Measurements from ENCODE around the gene KLF9.
A peak's percentile ranks its signal among the peaks of the same experiment; 100 is the strongest.

Gene KLF9

DNA sequence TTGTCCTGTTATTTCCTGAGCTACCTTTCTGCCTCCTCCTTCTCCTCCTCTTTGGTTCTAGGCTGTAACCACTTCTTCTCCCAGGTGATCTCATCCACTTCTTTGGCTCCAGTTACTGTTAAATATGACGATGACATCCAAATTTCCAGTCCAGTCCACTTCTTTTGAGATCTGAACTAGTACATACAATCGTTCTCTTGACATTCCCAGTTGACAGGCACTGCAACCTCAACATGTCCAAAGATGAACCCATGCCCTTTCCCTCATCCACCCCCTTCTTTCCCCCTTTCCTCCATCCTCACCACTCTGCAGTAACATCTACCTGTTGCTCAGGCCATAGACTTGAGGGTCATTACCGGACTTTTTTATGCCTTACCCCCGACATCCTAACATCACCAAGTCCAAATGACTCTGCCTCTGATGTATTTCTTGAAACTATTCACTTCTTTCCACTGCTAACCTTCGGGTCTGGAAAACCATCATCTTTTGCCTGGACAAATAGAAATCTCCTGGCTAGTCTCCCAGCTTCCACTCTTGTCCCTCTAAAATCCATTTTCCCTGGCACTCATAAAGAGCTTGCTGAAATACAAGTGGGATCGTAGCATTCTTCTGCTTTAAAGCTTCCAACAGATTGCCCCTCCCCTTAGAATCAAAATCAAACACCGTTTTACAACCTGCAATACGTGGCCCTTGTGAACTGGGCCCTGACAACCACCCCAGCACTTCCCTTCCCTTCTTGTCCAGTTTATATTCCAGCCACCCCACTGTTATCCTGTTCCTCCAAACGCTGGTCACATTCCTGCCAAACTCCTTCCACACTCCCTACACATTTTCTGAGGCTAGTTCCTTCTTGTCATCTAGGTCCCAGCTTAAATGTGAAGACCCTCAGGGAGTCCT, 31.5 kb downstream of the KLF9 start:
- no peak overlapping the region for H3K4me2 ChIP-seq (ENCODE audit: low read length, poor library complexity, severe bottlenecking)
- no peak overlapping the region for H3K4me3 ChIP-seq (ENCODE audit: insufficient read depth in 1 of 2, low read depth in 1 of 2, low read length in 2 of 2)
- H3K27ac ChIP-seq (ENCODE audit: low read length, poor library complexity, severe bottlenecking), result no peak overlapping the region
- H3K79me1 ChIP-seq (replicated peaks; ENCODE audit: low read length, poor library complexity, severe bottlenecking), result peaks cover 4% of the 10 kb centered on the region
- 93% methylated on average over 9 of the region's 9 CpGs for WGBS
- H3K9ac ChIP-seq (ENCODE audit: low read length), result no peak overlapping the region
- no peak overlapping the region for H4K91ac ChIP-seq (ENCODE audit: low read length)
- no peak overlapping the region for H2AFZ ChIP-seq (ENCODE audit: low read depth, low read length)
- H2BK15ac ChIP-seq (ENCODE audit: low read depth, poor library complexity, severe bottlenecking), result no peak overlapping the region
- no peaks in the 10 kb centered on the region for H3K4me1 ChIP-seq (ENCODE audit: control insufficient read depth, insufficient read depth, low read depth, low read length)
- no peak overlapping the region for H3K18ac ChIP-seq (ENCODE audit: low read depth in 1 of 2, low read length in 2 of 2)
- H4K8ac ChIP-seq (ENCODE audit: low read length), result no peak overlapping the region
- H3K4ac ChIP-seq (ENCODE audit: low read depth in 1 of 2, low read length in 2 of 2), result no peak overlapping the region
- DNase-seq, result peak; percentile 23
- H3K27me3 ChIP-seq (ENCODE audit: control insufficient read depth in 1 of 2, insufficient read depth in 1 of 2, low read length in 2 of 2), result no peaks in the 10 kb centered on the region
- H3K9me3 ChIP-seq (ENCODE audit: control insufficient read depth, low read length), result no peaks in the 10 kb centered on the region
- no peak overlapping the region for H2AK5ac ChIP-seq (ENCODE audit: low read length, severe bottlenecking)
- H2BK5ac ChIP-seq (ENCODE audit: low read depth, low read length, poor library complexity, severe bottlenecking), result no peak overlapping the region
- H3K14ac ChIP-seq (ENCODE audit: low read length in 2 of 2), result no peak overlapping the region
- H2BK120ac ChIP-seq (ENCODE audit: low read depth, low read length), result no peak overlapping the region
- no peak overlapping the region for H3K23ac ChIP-seq (ENCODE audit: low read length in 2 of 2)
- H3K36me3 ChIP-seq (ENCODE audit: control insufficient read depth in 1 of 2, insufficient read depth in 2 of 2, low read depth in 1 of 2, low read length in 2 of 2), result peaks cover 3 to 54% of the 10 kb centered on the region in 2 experiments
- no peak overlapping the region for H2BK12ac ChIP-seq (ENCODE audit: low read length in 2 of 2)

GRCh38 chr9:70382046-70382708, 32.3 kb downstream of the KLF9 start:
- H2AFZ ChIP-seq (ENCODE audit: low read depth, low read length), result no peak overlapping the region
- H2AK5ac ChIP-seq (ENCODE audit: low read length, severe bottlenecking), result no peak overlapping the region
- H3K9me3 ChIP-seq (ENCODE audit: control insufficient read depth, low read length), result no peaks in the 10 kb centered on the region
- peaks cover 0 to 49% of the 10 kb centered on the region in 2 experiments for H3K36me3 ChIP-seq (ENCODE audit: control insufficient read depth in 1 of 2, insufficient read depth in 2 of 2, low read depth in 1 of 2, low read length in 2 of 2)
- H3K27me3 ChIP-seq (ENCODE audit: control insufficient read depth in 1 of 2, insufficient read depth in 1 of 2, low read length in 2 of 2), result no peaks in the 10 kb centered on the region
- 95% methylated on average over 5 of the region's 6 CpGs for WGBS
- no peak overlapping the region for H2BK15ac ChIP-seq (ENCODE audit: low read depth, poor library complexity, severe bottlenecking)
- no peaks in the 10 kb centered on the region for H3K79me1 ChIP-seq (replicated peaks; ENCODE audit: low read length, poor library complexity, severe bottlenecking)
- no peak overlapping the region for H3K4me3 ChIP-seq (ENCODE audit: insufficient read depth in 1 of 2, low read depth in 1 of 2, low read length in 2 of 2)
- no peak overlapping the region for H4K8ac ChIP-seq (ENCODE audit: low read length)
- no peaks in the 10 kb centered on the region for H3K4me1 ChIP-seq (ENCODE audit: control insufficient read depth, insufficient read depth, low read depth, low read length)
- no peak overlapping the region for H4K91ac ChIP-seq (ENCODE audit: low read length)
- H3K4ac ChIP-seq (ENCODE audit: low read depth in 1 of 2, low read length in 2 of 2), result no peak overlapping the region
- no peak overlapping the region for H2BK5ac ChIP-seq (ENCODE audit: low read depth, low read length, poor library complexity, severe bottlenecking)
- H3K27ac ChIP-seq (ENCODE audit: low read length, poor library complexity, severe bottlenecking), result no peak overlapping the region
- peak; percentile 16 for DNase-seq
- no peak overlapping the region for H3K18ac ChIP-seq (ENCODE audit: low read depth in 1 of 2, low read length in 2 of 2)
- H2BK120ac ChIP-seq (ENCODE audit: low read depth, low read length), result no peak overlapping the region
- no peak overlapping the region for H3K14ac ChIP-seq (ENCODE audit: low read length in 2 of 2)
- no peak overlapping the region for H3K23ac ChIP-seq (ENCODE audit: low read length in 2 of 2)
- H3K4me2 ChIP-seq (ENCODE audit: low read length, poor library complexity, severe bottlenecking), result no peak overlapping the region
- no peak overlapping the region for H3K9ac ChIP-seq (ENCODE audit: low read length)
- no peak overlapping the region for H2BK12ac ChIP-seq (ENCODE audit: low read length in 2 of 2)

- H3K4ac ChIP-seq (ENCODE audit: low read depth in 1 of 2, low read length in 2 of 2), result no peak overlapping the region
- no peak overlapping the region for H2BK5ac ChIP-seq (ENCODE audit: low read depth, low read length, poor library complexity, severe bottlenecking)
- no peak overlapping the region for H3K27ac ChIP-seq (ENCODE audit: low read length, poor library complexity, severe bottlenecking)
- H3K14ac ChIP-seq (ENCODE audit: low read length in 2 of 2), result no peak overlapping the region
- H2BK120ac ChIP-seq (ENCODE audit: low read depth, low read length), result no peak overlapping the region
- no peaks in the 10 kb centered on the region for H3K9me3 ChIP-seq (ENCODE audit: control insufficient read depth, low read length)
- H3K4me1 ChIP-seq (ENCODE audit: control insufficient read depth, insufficient read depth, low read depth, low read length), result no peaks in the 10 kb centered on the region
- H4K91ac ChIP-seq (ENCODE audit: low read length), result no peak overlapping the region
- peak overlapping the region in 1 of 2 experiments; percentile 3 for H3K4me3 ChIP-seq (ENCODE audit: insufficient read depth in 1 of 2, low read depth in 1 of 2, low read length in 2 of 2)
- 88% methylated on average over 17 of the region's 17 CpGs for WGBS
- no peak overlapping the region for H2BK15ac ChIP-seq (ENCODE audit: low read depth, poor library complexity, severe bottlenecking)
- no peaks in the 10 kb centered on the region for H3K79me1 ChIP-seq (replicated peaks; ENCODE audit: low read length, poor library complexity, severe bottlenecking)
- H3K27me3 ChIP-seq (ENCODE audit: control insufficient read depth in 1 of 2, insufficient read depth in 1 of 2, low read length in 2 of 2), result no peaks in the 10 kb centered on the region
- no peak overlapping the region for H3K23ac ChIP-seq (ENCODE audit: low read length in 2 of 2)
- no peak overlapping the region for H2AFZ ChIP-seq (ENCODE audit: low read depth, low read length)
- H3K36me3 ChIP-seq (ENCODE audit: control insufficient read depth in 1 of 2, insufficient read depth in 2 of 2, low read depth in 1 of 2, low read length in 2 of 2), result no peaks in the 10 kb centered on the region
- H3K9ac ChIP-seq (ENCODE audit: low read length), result peak overlapping the region; percentile 62
- DNase-seq, result no peak
- H2AK5ac ChIP-seq (ENCODE audit: low read length, severe bottlenecking), result no peak overlapping the region
- no peak overlapping the region for H3K4me2 ChIP-seq (ENCODE audit: low read length, poor library complexity, severe bottlenecking)
- no peak overlapping the region for H4K8ac ChIP-seq (ENCODE audit: low read length)
- H2BK12ac ChIP-seq (ENCODE audit: low read length in 2 of 2), result no peak overlapping the region
- no peak overlapping the region for H3K18ac ChIP-seq (ENCODE audit: low read depth in 1 of 2, low read length in 2 of 2)
Measured at GRCh38 chr9:70374962-70375618, 39.4 kb downstream of the KLF9 start.

All from mesenchymal stem cell (in vitro differentiated cells and primary cell).